Measurements from ENCODE around the gene ERGIC2.

Gene ERGIC2

GRCh38 chr12:29382251-29382650 is 1.3 kb upstream of the ERGIC2 start:
- no peak for DNase-seq (ENCODE audit: low spot score)
- in situ Hi-C loops (cut with MboI; ENCODE audit: low sequenced_read_pairs, unreplicated experiment), result no loop called here
- no peak for TF ChIP-seq CTCF (IDR thresholded peaks at IDR 0.05; ENCODE audit: borderline replicate concordance, control extremely low read depth, extremely low read depth, insufficient read depth, missing control alignments)

DNA sequence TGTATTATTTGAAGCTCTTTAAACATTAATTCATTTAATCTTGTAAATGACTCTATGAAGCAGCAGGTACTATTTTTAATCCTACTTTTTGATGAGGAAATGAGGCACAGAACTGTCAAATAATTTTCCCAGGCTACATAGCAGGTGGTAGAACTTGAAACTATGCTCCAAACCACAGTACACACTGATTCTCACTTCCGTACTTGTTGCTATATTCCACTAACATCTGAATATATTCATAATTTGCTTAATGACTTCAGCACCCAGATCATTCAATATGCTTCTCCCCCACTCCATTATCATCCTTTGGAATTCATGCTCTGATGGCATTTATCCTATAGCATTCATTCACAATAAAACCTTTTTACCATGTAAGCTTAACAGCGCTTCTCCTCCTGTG is 4.9 kb downstream of the ERGIC2 start:
- no peak for TF ChIP-seq CTCF (IDR thresholded peaks at IDR 0.05; ENCODE audit: borderline replicate concordance, control extremely low read depth, extremely low read depth, insufficient read depth, missing control alignments)
- DNase-seq (ENCODE audit: low spot score), result no peak
- in situ Hi-C loops (cut with MboI; ENCODE audit: low sequenced_read_pairs, unreplicated experiment), result no loop called here

- in situ Hi-C loops (cut with MboI; ENCODE audit: low sequenced_read_pairs, unreplicated experiment), result no loop called here
- TF ChIP-seq CTCF (IDR thresholded peaks at IDR 0.05; ENCODE audit: borderline replicate concordance, control extremely low read depth, extremely low read depth, insufficient read depth, missing control alignments), result no peak
These were observed 6.1 kb downstream of the ERGIC2 start for GRCh38 chr12:29374913-29375312.

DNA sequence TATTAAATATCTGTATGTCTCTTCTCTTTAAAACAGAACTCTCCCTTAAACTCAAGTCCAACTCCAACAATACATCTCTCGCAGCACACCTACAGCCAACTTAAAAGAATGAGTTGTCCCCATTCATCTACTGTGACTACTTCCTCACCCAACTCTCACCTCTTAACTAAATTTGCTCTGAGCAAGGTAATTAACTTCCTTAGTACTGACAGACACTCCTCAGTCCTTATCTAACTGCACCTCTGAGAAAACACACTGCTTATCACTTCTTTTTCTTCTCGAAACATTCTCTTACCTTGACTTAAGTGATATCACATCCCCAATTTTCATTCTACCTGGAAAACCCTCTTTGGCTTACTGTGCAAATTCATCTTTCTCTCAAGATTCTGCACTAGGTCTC is 7.0 kb downstream of the ERGIC2 start:
- DNase-seq (ENCODE audit: low spot score), result no peak
- in situ Hi-C loops (cut with MboI; ENCODE audit: low sequenced_read_pairs, unreplicated experiment), result no loop called here
- TF ChIP-seq CTCF (IDR thresholded peaks at IDR 0.05; ENCODE audit: borderline replicate concordance, control extremely low read depth, extremely low read depth, insufficient read depth, missing control alignments), result no peak

More at GRCh38 chr12:29374913-29375312, 6.1 kb downstream of the ERGIC2 start:
- DNase-seq (ENCODE audit: low spot score), result no peak

- TF ChIP-seq CTCF (IDR thresholded peaks at IDR 0.05; ENCODE audit: borderline replicate concordance, control extremely low read depth, extremely low read depth, insufficient read depth, missing control alignments), result no peak
These were observed 15.9 kb downstream of the ERGIC2 start for GRCh38 chr12:29365091-29365490.

DNA sequence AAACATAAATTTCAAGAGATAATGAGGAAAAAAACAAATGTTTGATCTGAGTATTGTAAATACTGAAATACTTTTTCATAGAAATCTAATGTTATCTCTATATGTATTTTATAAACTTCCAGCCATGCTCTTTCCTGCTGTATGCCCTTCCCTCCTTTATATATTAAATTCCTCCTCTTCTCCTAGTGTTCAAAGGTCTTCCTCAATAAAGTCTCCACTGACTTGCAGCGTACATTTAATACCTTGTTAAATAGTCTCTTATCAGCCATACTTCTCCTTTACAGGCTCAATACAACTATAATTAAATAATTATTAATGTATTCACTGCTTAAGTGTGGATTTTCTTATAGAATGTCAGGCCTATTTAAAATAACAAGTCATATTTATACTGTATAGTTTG is 26.0 kb downstream of the ERGIC2 start:
- TF ChIP-seq CTCF (IDR thresholded peaks at IDR 0.05; ENCODE audit: borderline replicate concordance, control extremely low read depth, extremely low read depth, insufficient read depth, missing control alignments), result no peak
- in situ Hi-C loops (cut with MboI; ENCODE audit: low sequenced_read_pairs, unreplicated experiment), result no loop called here
- DNase-seq (ENCODE audit: low spot score), result no peak

More at GRCh38 chr12:29365091-29365490, 15.9 kb downstream of the ERGIC2 start:
- no peak for DNase-seq (ENCODE audit: low spot score)
- in situ Hi-C loops (cut with MboI; ENCODE audit: low sequenced_read_pairs, unreplicated experiment), result no loop called here

- in situ Hi-C loops (cut with MboI; ENCODE audit: low sequenced_read_pairs, unreplicated experiment), result no loop called here
These were observed 30.9 kb downstream of the ERGIC2 start for GRCh38 chr12:29350080-29350479.

More at GRCh38 chr12:29350080-29350479, 30.9 kb downstream of the ERGIC2 start:
- no peak for DNase-seq (ENCODE audit: low spot score)
- TF ChIP-seq CTCF (IDR thresholded peaks at IDR 0.05; ENCODE audit: borderline replicate concordance, control extremely low read depth, extremely low read depth, insufficient read depth, missing control alignments), result no peak

All from GM13976 (cell line).